HEK293 (cell line): ENCODE results near the gene HMGA1.

Experiments used
- ATF2 ChIP-seq: fragments of 450-650 bp; formaldehyde crosslinking; IDR thresholded peaks from 2 replicates; pipeline ENCODE4 v1.5.1; 2016; ENCODE audit warnings: missing biosample characterization, missing genetic modification characterization, low read depth
- BCL11A ChIP-seq: fragments of 450-650 bp; formaldehyde crosslinking; IDR thresholded peaks from 2 replicates; pipeline ENCODE4 v1.5.1; 2016; ENCODE audit warnings: low read depth, missing biosample characterization, missing genetic modification characterization
- ZNF221 ChIP-seq: fragments of 450-650 bp; formaldehyde crosslinking; IDR thresholded peaks from 2 replicates; pipeline ENCODE4 v1.5.1; 2017; ENCODE audit warnings: missing biosample characterization, missing genetic modification characterization, borderline replicate concordance
- ZNF24 ChIP-seq: fragments of 450-650 bp; formaldehyde crosslinking; IDR thresholded peaks from 2 replicates; pipeline ENCODE4 v1.5.1; 2016; ENCODE audit warnings: missing biosample characterization, missing genetic modification characterization
- ZNF473 ChIP-seq: fragments of 450-650 bp; formaldehyde crosslinking; IDR thresholded peaks from 2 replicates; pipeline ENCODE4 v1.5.1; 2017; ENCODE audit warnings: missing biosample characterization, missing genetic modification characterization
- ZSCAN18 ChIP-seq: fragments of 450-650 bp; formaldehyde crosslinking; IDR thresholded peaks from 2 replicates; pipeline ENCODE4 v1.5.1; 2016; ENCODE audit warnings: missing biosample characterization, missing genetic modification characterization

GRCh38 chr6:34205466-34205865, 31.2 kb upstream of the HMGA1 start:
- TF ChIP-seq ZSCAN18 (tag by site-specific recombination) (no peak), ZNF221 (tag by site-specific recombination) (no peak), ZNF24 (no peak), ZNF473 (tag by site-specific recombination) (no peak), ATF2 (tag by site-specific recombination) (no peak), BCL11A (tag by site-specific recombination) (no peak)
